K562 (cell line): Measurements from ENCODE around the gene STPG4. TPM values are rescaled to one million over a fixed set of nuclear protein-coding genes. Genes with fewer than 3 reads are reported as not detected.

ENCODE experiments used
- CHD7 ChIP-seq: fragments of 200-600 bp; sonication (generic); IDR thresholded peaks from one replicate; pipeline ENCODE4 v1.6.1; 2012; ENCODE audit warnings: mild to moderate bottlenecking, low read depth, low read length, inconsistent platforms
- KLF13 ChIP-seq: fragments of 450-650 bp; IDR thresholded peaks from 2 replicates; pipeline ENCODE4 v1.6.1; 2016; ENCODE audit warnings: missing genetic modification characterization, low read depth, mild to moderate bottlenecking, missing compliant biosample characterization, moderate library complexity, borderline replicate concordance
- MIER1 ChIP-seq: fragments of 450-650 bp; IDR thresholded peaks from 2 replicates; pipeline ENCODE4 v1.6.1; 2016; ENCODE audit warnings: antibody characterized with exemption, mild to moderate bottlenecking, low read depth
- PTRF ChIP-seq: fragments of 450-650 bp; IDR thresholded peaks from 2 replicates; pipeline ENCODE4 v1.6.1; 2016; ENCODE audit warnings: mild to moderate bottlenecking, missing genetic modification characterization, missing compliant biosample characterization
- RBM34 ChIP-seq: fragments of 200-400 bp; formaldehyde crosslinking; IDR thresholded peaks from 2 replicates; pipeline ENCODE4 v1.6.1; 2018; ENCODE audit warnings: low read length, borderline replicate concordance; ENCODE audit not compliant: insufficient read depth
- TAF7 ChIP-seq: fragments of 450-650 bp; IDR thresholded peaks from 2 replicates; pipeline ENCODE4 v1.6.1; 2016; ENCODE audit warnings: missing genetic modification characterization, missing compliant biosample characterization
- TEAD4 ChIP-seq, 2 experiments: sonication (generic) in 1 of 2; formaldehyde crosslinking in 1 of 2; IDR thresholded peaks; 2 replicates each; pipeline versions ENCODE4 v1.6.1 to v1.8.0; 2012 to 2022; ENCODE audit warnings: borderline replicate concordance in 1 of 2, inconsistent platforms in 1 of 2, low read length in 1 of 2, mild to moderate bottlenecking in 1 of 2, missing genetic modification reagents in 1 of 2
- TRIM24 ChIP-seq, 2 experiments: fragments of 450-650 bp; IDR thresholded peaks; 2 replicates each; pipeline ENCODE4 v1.6.1; 2016
- polyA plus RNA-seq, 8 experiments: library from polyadenylated mRNA; depleted of rRNA in 4 of 8; stranded (reverse) in 5 of 8; unstranded in 3 of 8; fragments of >200 nt; fragmentation: Nextera tagmentation in 2 of 8; fragmentation: Illumina TruSeq in 1 of 8; extraction: Ambion mirVana in 2 of 8; extraction: Trizol in 1 of 8; gene quantifications; 2 replicates each; pipeline versions ENCODE4 v1.2.1 to v1.2.3, GENCODE V29; 2011 to 2014; ENCODE audit warnings: inconsistent platforms in 1 of 8, missing spikeins in 1 of 8
- total RNA-seq, 7 experiments: library from RNA; depleted of rRNA in 6 of 7; stranded (reverse); fragments of >200 nt in 6 of 7; fragmentation: Illumina TruSeq in 2 of 7; extraction: Trizol in 2 of 7; gene quantifications; 2 replicates each; pipeline versions ENCODE4 v1.2.1 to v1.2.3, GENCODE V29; 2011 to 2021; ENCODE audit warnings: low replicate concordance in 1 of 7
- TF ChIP-seq, protein P1 (sequence below): fragments of 450-650 bp; IDR thresholded peaks from 2 replicates; pipeline ENCODE4 v1.6.1; 2017; ENCODE audit warnings: antibody characterized with exemption, mild to moderate bottlenecking
- TF ChIP-seq, protein P2 (sequence below), 2 experiments: fragments of 200-800 bp in 1 of 2; sonication (Bioruptor generic) in 1 of 2; sonication (generic) in 1 of 2; formaldehyde crosslinking in 1 of 2; IDR thresholded peaks in 1 of 2; conservative IDR thresholded peaks in 1 of 2; 2 replicates each; pipeline versions ENCODE4 v1.5.0 to v1.6.1; 2016 to 2020; ENCODE audit warnings: missing compliant biosample characterization in 1 of 2, missing genetic modification characterization in 1 of 2, missing genetic modification reagents in 1 of 2

The STPG4 gene
- total and polyA plus RNA-seq, 9 of the 15 experiments (the other 6 are each of a cell fraction or from before 2014, with no cell fraction given), result 0.10 to 0.68 (median 0.22) TPM; not detected in 6

DNA sequence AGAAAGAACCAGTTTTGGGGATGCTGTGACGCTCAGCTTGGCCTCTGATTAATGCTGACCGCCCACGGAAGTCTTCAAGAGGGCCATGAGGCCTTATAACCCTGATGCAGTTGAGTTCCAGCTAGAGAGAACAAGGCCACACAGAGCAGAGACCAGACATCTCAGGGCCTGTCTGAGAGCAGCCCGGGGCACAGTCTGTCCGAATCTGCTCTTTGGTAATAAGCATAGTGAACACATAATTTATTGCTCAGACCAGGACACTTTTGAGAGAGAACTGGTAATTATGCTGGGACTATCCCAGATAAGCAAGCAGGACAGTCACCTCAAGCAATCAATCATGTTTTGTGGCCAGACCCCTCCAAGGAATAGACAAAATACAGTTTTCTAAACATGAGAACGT lies 68.5 kb downstream of the STPG4 start (continued):
- TF ChIP-seq, protein P1, sequence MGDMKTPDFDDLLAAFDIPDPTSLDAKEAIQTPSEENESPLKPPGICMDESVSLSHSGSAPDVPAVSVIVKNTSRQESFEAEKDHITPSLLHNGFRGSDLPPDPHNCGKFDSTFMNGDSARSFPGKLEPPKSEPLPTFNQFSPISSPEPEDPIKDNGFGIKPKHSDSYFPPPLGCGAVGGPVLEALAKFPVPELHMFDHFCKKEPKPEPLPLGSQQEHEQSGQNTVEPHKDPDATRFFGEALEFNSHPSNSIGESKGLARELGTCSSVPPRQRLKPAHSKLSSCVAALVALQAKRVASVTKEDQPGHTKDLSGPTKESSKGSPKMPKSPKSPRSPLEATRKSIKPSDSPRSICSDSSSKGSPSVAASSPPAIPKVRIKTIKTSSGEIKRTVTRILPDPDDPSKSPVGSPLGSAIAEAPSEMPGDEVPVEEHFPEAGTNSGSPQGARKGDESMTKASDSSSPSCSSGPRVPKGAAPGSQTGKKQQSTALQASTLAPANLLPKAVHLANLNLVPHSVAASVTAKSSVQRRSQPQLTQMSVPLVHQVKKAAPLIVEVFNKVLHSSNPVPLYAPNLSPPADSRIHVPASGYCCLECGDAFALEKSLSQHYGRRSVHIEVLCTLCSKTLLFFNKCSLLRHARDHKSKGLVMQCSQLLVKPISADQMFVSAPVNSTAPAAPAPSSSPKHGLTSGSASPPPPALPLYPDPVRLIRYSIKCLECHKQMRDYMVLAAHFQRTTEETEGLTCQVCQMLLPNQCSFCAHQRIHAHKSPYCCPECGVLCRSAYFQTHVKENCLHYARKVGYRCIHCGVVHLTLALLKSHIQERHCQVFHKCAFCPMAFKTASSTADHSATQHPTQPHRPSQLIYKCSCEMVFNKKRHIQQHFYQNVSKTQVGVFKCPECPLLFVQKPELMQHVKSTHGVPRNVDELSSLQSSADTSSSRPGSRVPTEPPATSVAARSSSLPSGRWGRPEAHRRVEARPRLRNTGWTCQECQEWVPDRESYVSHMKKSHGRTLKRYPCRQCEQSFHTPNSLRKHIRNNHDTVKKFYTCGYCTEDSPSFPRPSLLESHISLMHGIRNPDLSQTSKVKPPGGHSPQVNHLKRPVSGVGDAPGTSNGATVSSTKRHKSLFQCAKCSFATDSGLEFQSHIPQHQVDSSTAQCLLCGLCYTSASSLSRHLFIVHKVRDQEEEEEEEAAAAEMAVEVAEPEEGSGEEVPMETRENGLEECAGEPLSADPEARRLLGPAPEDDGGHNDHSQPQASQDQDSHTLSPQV, result no peak
- TF ChIP-seq RBM34 (no peak), TEAD4 (IDR thresholded peaks at IDR 0.05; ENCODE audit: low read length) (no peak), TEAD4 (CRISPR knock-in tag; IDR thresholded peaks at IDR 0.05; ENCODE audit: borderline replicate concordance) (no peak), MIER1 (no peak), PTRF (tag) (no peak), CHD7 (no peak), KLF13 (tag) (no peak), TRIM24 (IDR thresholded peaks at IDR 0.05) (no peak), TAF7 (tag) (no peak)
- TF ChIP-seq, protein P2, sequence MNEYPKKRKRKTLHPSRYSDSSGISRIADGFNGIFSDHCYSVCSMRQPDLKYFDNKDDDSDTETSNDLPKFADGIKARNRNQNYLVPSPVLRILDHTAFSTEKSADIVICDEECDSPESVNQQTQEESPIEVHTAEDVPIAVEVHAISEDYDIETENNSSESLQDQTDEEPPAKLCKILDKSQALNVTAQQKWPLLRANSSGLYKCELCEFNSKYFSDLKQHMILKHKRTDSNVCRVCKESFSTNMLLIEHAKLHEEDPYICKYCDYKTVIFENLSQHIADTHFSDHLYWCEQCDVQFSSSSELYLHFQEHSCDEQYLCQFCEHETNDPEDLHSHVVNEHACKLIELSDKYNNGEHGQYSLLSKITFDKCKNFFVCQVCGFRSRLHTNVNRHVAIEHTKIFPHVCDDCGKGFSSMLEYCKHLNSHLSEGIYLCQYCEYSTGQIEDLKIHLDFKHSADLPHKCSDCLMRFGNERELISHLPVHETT (CRISPR knock-in tag; conservative IDR thresholded peaks at IDR 0.05 in 1 of 2, IDR thresholded peaks at IDR 0.05 in 1 of 2), result no peak
